ENCODE results near the gene ABR. TPM values are rescaled to one million over a fixed set of nuclear protein-coding genes. Genes with fewer than 3 reads are reported as not detected.

ABR gene
- polyA plus RNA-seq, 2 of the 4 experiments (the other 2 are of a cell fraction) = 70.9 to 73.8 TPM

GRCh38 chr17:992933-993332 is 186.8 kb downstream of the ABR start:
- ChIA-PET CTCF (interaction anchor here (1.2 to 2.0 kb wide), 6 partner anchors 8 to 581 kb away, joined by 3 to 14 read pairs (median 4); no protein-coding TSS in a partner anchor), POLR2A (no interaction called here)
- WGBS (ENCODE audit: missing lambda C conversion rate) = 71% methylated on average over 13 of the region's 13 CpGs
- H3K4me3 ChIP-seq = no peak overlapping the region
- peaks cover 9% of the 10 kb centered on the region for H3K9me3 ChIP-seq
- H3K27ac ChIP-seq = no peak overlapping the region
- no peak for ATAC-seq
- DNase-seq (ENCODE audit: low read depth in 1 of 2, low spot score in 1 of 2) = no peak
- FAIRE-seq = no peak
- H3K4me2 ChIP-seq = no peak overlapping the region
- TF ChIP-seq, protein P1, sequence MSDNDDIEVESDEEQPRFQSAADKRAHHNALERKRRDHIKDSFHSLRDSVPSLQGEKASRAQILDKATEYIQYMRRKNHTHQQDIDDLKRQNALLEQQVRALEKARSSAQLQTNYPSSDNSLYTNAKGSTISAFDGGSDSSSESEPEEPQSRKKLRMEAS (IDR thresholded peaks at IDR 0.05) = no peak
- TF ChIP-seq HOXB5 (CRISPR knock-in tag; IDR thresholded peaks at IDR 0.05) = no peak
- TF ChIP-seq, protein P2, sequence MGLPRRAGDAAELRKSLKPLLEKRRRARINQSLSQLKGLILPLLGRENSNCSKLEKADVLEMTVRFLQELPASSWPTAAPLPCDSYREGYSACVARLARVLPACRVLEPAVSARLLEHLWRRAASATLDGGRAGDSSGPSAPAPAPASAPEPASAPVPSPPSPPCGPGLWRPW (IDR thresholded peaks at IDR 0.05) = no peak
- no peak for TF ChIP-seq MAFK (IDR thresholded peaks at IDR 0.05; ENCODE audit: partially characterized antibody)
- no peak for TF ChIP-seq EP300 (IDR thresholded peaks at IDR 0.05)
- no peak for TF ChIP-seq FOSL2 (IDR thresholded peaks at IDR 0.05)
- TF ChIP-seq FOSL2 (CRISPR knock-in tag; IDR thresholded peaks at IDR 0.05) = no peak
- TF ChIP-seq EHMT2 (IDR thresholded peaks at IDR 0.05; ENCODE audit: low read depth) = no peak
- TF ChIP-seq ELK1 (IDR thresholded peaks at IDR 0.05; ENCODE audit: low read depth, low read length) = no peak
- no peak for TF ChIP-seq POLR2AphosphoS2 (conservative IDR thresholded peaks at IDR 0.05; ENCODE audit: low read length)
- TF ChIP-seq HOXA7 (CRISPR knock-in tag; IDR thresholded peaks at IDR 0.05) = no peak
- no peak for TF ChIP-seq CHD4 (IDR thresholded peaks at IDR 0.05; ENCODE audit: borderline replicate concordance)
- no peak for TF ChIP-seq GATA3 (IDR thresholded peaks at IDR 0.05; ENCODE audit: borderline replicate concordance)
- H3K4me1 ChIP-seq = peaks cover 13% of the 10 kb centered on the region

- POLR2A ChIA-PET = no interaction called here
Observed at GRCh38 chr17:988561-988960, 191.2 kb downstream of the ABR start.

DNA sequence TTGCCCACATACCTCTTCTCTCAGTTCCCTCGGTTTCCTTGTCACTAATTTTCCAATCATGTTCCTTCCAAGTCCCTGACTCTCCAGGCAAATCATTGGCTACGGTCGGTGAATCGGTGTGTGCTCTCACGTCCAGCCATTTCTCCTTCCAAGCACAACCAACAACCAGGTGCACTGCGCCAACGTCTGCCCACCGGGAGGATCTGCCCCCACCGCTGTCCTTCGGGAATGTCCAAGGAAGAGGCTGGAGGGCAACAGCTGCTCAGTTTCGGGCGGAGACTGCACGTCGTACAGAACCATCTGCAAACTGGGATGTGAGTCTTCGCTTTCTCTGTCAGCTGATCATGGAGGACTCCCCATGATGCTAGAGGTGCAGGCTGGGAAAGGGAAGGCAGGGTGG is 191.8 kb downstream of the ABR start:
- ChIA-PET CTCF (interaction anchor here (0.7 to 3.7 kb wide), 9 partner anchors 8 to 584 kb away, joined by 3 to 24 read pairs (median 4); partner anchors contain the start of genes NXN and TIMM22), POLR2A (no interaction called here)
- no peaks in the 10 kb centered on the region for H3K9me3 ChIP-seq
- H3K27ac ChIP-seq = no peak overlapping the region
- 84% methylated on average over 15 of the region's 15 CpGs for WGBS (ENCODE audit: missing lambda C conversion rate)
- H3K4me1 ChIP-seq = no peaks in the 10 kb centered on the region
- no peak overlapping the region for H3K4me2 ChIP-seq
- no peak for FAIRE-seq
- no peak for DNase-seq (ENCODE audit: low read depth in 1 of 2, low spot score in 1 of 2)
- ATAC-seq = no peak
- no peak overlapping the region for H3K4me3 ChIP-seq
- TF ChIP-seq CHD2 (IDR thresholded peaks at IDR 0.05; ENCODE audit: low read length, partially characterized antibody) = no peak
- no peak for TF ChIP-seq FOSL2 (IDR thresholded peaks at IDR 0.05)
- no peak for TF ChIP-seq FOSL2 (CRISPR knock-in tag; IDR thresholded peaks at IDR 0.05)
- no peak for TF ChIP-seq EP300 (IDR thresholded peaks at IDR 0.05)
- TF ChIP-seq NR3C1 (IDR thresholded peaks at IDR 0.05) = no peak
- no peak for TF ChIP-seq RFX5 (IDR thresholded peaks at IDR 0.05)
- no peak for TF ChIP-seq EHMT2 (IDR thresholded peaks at IDR 0.05; ENCODE audit: low read depth)
- TF ChIP-seq HDAC2 (IDR thresholded peaks at IDR 0.05) = no peak
- TF ChIP-seq, protein P3, sequence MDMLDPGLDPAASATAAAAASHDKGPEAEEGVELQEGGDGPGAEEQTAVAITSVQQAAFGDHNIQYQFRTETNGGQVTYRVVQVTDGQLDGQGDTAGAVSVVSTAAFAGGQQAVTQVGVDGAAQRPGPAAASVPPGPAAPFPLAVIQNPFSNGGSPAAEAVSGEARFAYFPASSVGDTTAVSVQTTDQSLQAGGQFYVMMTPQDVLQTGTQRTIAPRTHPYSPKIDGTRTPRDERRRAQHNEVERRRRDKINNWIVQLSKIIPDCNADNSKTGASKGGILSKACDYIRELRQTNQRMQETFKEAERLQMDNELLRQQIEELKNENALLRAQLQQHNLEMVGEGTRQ (IDR thresholded peaks at IDR 0.05) = no peak

More at GRCh38 chr17:988561-988960, 191.2 kb downstream of the ABR start:
- TF ChIP-seq BHLHE40 (IDR thresholded peaks at IDR 0.05; ENCODE audit: low read depth, low read length) = no peak
- TF ChIP-seq, protein P1 (IDR thresholded peaks at IDR 0.05) = no peak
- no peak for TF ChIP-seq JUNB (IDR thresholded peaks at IDR 0.05)
- TF ChIP-seq KDM5A (IDR thresholded peaks at IDR 0.05) = no peak
- no peak for TF ChIP-seq KDM1A (IDR thresholded peaks at IDR 0.05; ENCODE audit: low read depth)
- no peak for TF ChIP-seq HOXB13 (CRISPR knock-in tag; IDR thresholded peaks at IDR 0.05; ENCODE audit: low read depth)
- TF ChIP-seq CHD4 (IDR thresholded peaks at IDR 0.05; ENCODE audit: borderline replicate concordance) = no peak
- TF ChIP-seq ELK1 (IDR thresholded peaks at IDR 0.05; ENCODE audit: low read depth, low read length) = no peak
- no peak overlapping the region for H3K27ac ChIP-seq
- no peak overlapping the region for H3K4me3 ChIP-seq
- CTCF ChIA-PET = interaction anchor here (0.7 to 3.7 kb wide), 11 partner anchors 8 to 584 kb away, joined by 3 to 24 read pairs (median 4); partner anchors contain the start of genes NXN and TIMM22
- no peak for DNase-seq (ENCODE audit: low read depth in 1 of 2, low spot score in 1 of 2)
- H3K4me1 ChIP-seq = no peaks in the 10 kb centered on the region
- 74% methylated on average over 11 of the region's 11 CpGs for WGBS (ENCODE audit: missing lambda C conversion rate)
- no peak overlapping the region for H3K4me2 ChIP-seq
- ATAC-seq = no peak; a peak in 1 of 6 replicates
- FAIRE-seq = no peak
- H3K9me3 ChIP-seq = no peaks in the 10 kb centered on the region
